Hepatocyte (in vitro differentiated cells): ENCODE results near the gene KRT81.

Experiments used
- EZH2 ChIP-seq: fragments of 200-600 bp; sonication (generic); IDR thresholded peaks from 2 replicates; pipeline ENCODE4 v1.6.1; 2016; ENCODE audit warnings: antibody characterized with exemption, mild to moderate bottlenecking, borderline replicate concordance
- EZH2phosphoT487 ChIP-seq: fragments of 200-600 bp; sonication (generic); IDR thresholded peaks from one replicate; pipeline ENCODE4 v1.6.1; 2018; ENCODE audit warnings: antibody characterized with exemption, mild to moderate bottlenecking, low read depth, moderate library complexity; ENCODE audit not compliant: unreplicated experiment, severe bottlenecking
- TF ChIP-seq, protein P1 (sequence below): fragments of 200-600 bp; sonication (generic); IDR thresholded peaks from 2 replicates; pipeline ENCODE4 v1.5.1; 2016; ENCODE audit warnings: antibody characterized with exemption, mild to moderate bottlenecking; ENCODE audit not compliant: poor library complexity

DNA sequence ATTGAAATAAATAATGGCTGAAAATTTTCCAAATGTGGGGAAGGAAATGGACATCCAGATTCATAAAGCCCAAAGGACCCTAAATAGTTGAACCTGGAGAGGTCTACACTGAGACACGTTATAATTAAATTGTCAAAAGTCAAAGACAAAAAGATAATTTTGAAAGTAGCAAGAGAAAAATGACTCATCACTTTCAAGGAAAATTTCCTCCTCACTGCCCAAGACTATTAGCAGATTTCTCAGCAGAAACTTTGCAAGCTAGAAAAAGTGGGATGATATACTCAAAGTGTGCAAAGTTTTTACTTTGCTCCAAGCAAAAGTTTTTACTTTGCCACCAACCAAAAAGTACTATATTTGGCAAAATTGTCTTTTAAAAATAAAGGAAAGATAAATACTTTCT, 45.7 kb upstream of the KRT81 start:
- TF ChIP-seq, protein P1, sequence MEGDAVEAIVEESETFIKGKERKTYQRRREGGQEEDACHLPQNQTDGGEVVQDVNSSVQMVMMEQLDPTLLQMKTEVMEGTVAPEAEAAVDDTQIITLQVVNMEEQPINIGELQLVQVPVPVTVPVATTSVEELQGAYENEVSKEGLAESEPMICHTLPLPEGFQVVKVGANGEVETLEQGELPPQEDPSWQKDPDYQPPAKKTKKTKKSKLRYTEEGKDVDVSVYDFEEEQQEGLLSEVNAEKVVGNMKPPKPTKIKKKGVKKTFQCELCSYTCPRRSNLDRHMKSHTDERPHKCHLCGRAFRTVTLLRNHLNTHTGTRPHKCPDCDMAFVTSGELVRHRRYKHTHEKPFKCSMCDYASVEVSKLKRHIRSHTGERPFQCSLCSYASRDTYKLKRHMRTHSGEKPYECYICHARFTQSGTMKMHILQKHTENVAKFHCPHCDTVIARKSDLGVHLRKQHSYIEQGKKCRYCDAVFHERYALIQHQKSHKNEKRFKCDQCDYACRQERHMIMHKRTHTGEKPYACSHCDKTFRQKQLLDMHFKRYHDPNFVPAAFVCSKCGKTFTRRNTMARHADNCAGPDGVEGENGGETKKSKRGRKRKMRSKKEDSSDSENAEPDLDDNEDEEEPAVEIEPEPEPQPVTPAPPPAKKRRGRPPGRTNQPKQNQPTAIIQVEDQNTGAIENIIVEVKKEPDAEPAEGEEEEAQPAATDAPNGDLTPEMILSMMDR = no peak
- no peak for TF ChIP-seq EZH2
- TF ChIP-seq EZH2phosphoT487 = no peak
